Fibroblast of skin of back (primary cell): ENCODE measurements around the gene ISLR.

Experiments
- DNase-seq: peaks from one replicate; pipeline ENCODE4 v3.0.0-alpha.2; 2013

ISLR gene

DNA sequence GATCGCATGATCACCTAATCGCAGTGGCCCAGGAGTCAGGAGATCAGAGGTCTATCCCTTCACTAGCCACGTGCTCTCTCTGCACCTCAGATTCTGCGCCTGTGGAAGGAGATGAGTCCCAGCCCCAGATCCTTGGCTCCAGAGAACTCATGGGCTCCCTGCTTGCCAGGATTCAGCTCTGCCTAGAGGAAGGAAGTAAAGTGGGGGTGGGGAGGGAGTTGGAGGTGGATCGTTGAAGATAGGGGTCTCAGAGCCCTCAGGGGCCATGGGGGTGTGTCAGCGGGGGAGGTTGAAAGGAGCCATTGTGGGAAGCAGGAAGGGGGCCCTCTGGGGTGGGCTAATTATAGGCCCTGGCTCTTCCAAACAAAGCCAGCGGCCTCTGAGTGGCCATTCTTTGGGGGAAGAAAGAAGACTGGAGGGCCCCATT, 40.4 kb downstream of the ISLR start:
- DNase-seq, result no peak

- no peak for DNase-seq
Measured at GRCh38 chr15:74214324-74215021, 41.0 kb downstream of the ISLR start.

- no peak for DNase-seq
Measured at GRCh38 chr15:74215958-74216357, 42.4 kb downstream of the ISLR start.

- no peak for DNase-seq
Measured at GRCh38 chr15:74216949-74217348, 43.4 kb downstream of the ISLR start.

DNA sequence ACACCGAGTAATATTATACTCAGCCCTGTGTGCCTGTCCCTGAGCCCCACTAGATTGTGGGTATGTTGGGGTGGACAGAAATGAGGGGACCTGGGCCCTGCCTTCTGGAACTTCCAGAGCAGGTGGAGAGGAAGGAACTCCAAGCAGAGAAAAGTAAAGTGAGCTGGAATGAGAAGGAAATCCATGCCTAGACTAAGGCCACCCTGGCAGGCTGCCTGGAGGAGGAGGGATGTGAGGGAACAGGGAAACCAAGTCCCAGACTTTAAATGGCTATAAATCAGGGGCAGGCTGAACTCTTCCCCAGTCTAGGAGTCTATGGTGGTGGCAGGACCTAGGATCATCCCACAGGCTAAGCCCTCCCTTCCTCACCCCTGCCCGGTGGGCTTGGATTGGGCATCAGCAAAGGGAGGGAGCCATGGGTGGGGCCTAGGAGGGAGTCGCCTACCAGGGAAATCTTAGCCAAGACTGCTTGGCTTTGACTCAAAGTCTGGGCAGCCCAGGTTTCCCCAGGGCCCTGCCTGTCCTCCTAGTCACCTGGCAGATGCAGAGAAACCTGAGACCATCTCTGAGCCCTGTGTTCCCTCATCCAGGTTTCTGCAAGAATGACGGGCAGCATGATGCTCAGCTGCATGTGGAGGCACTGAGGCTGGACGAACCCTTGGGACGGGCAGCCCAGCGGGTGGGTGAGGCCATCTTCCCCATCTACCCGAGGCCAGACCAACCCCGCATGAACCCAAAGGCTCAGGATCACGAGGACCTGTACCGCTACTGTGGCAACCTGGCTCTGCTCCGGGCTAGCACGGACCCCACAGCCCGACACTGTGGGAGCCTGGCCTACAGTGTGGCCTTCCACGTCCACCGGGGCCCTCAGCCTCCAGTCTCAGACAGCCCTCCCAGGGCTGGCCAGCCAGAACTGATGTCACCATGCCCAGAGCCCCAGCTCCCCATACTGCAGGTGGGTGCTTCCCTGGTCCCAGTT, 44.7 kb downstream of the ISLR start:
- no peak for DNase-seq

GRCh38 chr15:74220475-74221248, 47.2 kb downstream of the ISLR start:
- no peak for DNase-seq

GRCh38 chr15:74221399-74222239, 48.1 kb downstream of the ISLR start:
- no peak for DNase-seq

DNA sequence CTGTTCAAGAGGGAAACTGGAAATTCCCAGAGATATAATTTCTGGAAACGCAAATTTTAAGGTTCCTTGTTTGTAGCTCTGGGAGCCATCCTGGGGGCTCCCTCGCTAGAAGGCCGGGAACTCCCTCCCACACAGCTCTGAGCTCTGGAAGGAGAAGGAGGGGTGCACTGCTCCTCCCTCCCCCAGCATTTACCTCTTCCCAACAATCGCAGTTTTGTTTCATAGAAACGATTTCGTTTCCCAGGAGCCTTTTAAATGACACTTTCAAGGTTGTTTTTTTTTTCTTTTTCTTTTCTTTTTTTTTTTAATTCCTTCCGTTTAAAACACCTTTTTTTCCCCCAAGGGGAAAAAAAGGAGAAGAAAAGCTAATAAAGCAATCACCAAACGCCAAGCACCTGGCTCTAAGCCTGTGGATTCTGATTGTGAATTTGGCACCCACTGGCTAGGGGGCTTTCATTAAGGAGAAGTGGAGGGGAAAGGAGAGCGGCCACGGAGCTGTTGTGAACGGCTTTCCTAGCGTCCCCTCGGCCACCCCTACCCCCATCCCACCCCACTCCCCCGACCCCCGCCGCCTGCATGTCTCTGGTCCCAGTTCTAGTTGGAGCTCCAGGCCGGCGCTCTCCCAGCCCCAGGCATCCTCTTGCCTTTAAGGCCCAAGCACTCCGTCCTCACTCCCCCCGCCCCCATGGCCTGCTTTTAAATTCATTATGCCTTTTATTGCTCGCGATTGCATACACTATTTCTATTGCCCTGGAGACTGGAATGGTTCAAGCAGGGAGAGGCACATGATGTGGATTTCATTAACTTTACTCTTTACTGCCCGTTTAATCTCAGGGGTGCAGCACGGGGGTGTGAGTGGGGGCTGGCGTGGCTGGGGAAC, 49.0 kb downstream of the ISLR start:
- DNase-seq, result no peak

DNA sequence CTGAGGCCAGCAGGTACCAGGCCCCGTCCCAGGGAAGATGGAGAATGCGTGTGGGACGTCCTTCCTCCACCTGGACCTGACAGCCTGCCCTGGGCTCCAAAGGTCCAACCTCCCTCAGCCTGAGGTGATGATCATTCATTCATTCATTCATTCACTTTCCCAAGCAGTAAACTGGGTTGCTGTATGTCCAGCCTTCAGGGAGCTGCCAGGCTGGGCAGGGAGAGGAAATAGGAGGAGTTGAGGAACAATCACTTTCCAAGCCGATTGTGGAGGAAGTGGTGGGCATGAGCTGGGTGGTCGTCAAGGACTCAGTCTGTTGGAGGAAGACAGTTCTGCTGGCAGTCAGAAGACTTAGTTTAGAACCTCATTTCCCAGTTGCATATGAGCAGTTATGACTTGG, 52.4 kb downstream of the ISLR start:
- no peak for DNase-seq
